Activated T-helper 2 cell treated with anti-CD3 and anti-CD28 coated beads, Interferon-gamma antibody, Interleukin-2, Interleukin-4, amounts not matched to agents 10 μg/mL and 5 μg/mL and 100 μg/mL, durations not matched to agents 14 hours and 24 hours and 36 hours (primary cell): ENCODE measurements around the gene RAB40B. TPM values are rescaled to one million over a fixed set of nuclear protein-coding genes. Genes with fewer than 3 reads are reported as not detected.

Source experiments
- DNase-seq: peaks from one replicate; pipeline ENCODE4 v3.0.0; 2021; ENCODE audit warnings: low spot score
- H3K27ac Mint-ChIP-seq: one replicate; pipeline ENCODE4 v1.8.0; 2021; ENCODE audit warnings: mixed read lengths
- H3K27me3 Mint-ChIP-seq: one replicate; pipeline ENCODE4 v1.8.0; 2021; ENCODE audit warnings: low read depth, mixed read lengths
- H3K36me3 Mint-ChIP-seq: one replicate; pipeline ENCODE4 v1.8.0; 2021; ENCODE audit warnings: low read depth, mixed read lengths
- H3K4me1 Mint-ChIP-seq: one replicate; pipeline ENCODE4 v1.8.0; 2021; ENCODE audit warnings: low read depth, mixed read lengths
- H3K4me3 Mint-ChIP-seq: one replicate; pipeline ENCODE4 v1.8.0; 2021; ENCODE audit warnings: low read depth, mild to moderate bottlenecking, moderate library complexity, mixed read lengths
- H3K9me3 Mint-ChIP-seq: one replicate; pipeline ENCODE4 v1.8.0; 2021; ENCODE audit warnings: mixed read lengths
- intact Hi-C: fragments of 100-400 bp; cut with micrococcal nuclease; formaldehyde crosslinking; loops from one replicate; pipeline ENCODE4 v1.15.1; 2023
- total RNA-seq: library from RNA; stranded (reverse); gene quantifications from 2 replicates; pipeline ENCODE4 v1.2.3, GENCODE V29; 2022

Gene RAB40B
- total RNA-seq, 1 donor from 2014 or later = 4.8 TPM

DNA sequence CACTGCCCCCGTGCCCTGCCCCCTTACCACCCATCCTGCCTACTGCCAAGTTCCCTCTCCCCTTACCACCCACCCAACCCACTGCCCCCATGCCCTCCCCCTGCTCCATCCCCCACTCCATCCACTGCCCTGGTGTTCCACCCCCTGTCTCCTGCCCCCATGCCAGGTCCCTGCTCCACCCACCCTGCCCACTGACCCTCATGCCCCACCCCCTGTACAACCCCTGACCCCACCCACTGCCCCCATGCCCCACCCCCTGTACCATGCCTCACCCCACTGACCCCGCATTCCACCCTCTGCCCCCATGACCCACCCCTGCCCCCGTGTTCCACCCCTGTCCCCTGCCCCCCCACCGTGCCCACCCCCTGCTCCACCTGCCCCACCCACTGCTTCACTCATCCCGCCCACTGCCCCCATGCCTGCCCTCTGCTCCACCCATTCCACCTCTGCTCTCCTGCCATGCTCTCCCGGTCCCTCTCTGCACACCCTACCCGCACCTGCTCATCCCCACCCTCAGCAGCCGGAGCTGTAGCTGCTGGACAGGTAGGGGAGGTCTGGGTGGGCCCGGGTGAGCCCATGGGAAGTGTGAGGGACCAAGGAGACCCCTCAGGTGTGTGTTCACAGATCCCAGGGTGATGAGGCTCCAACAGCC is 10.7 kb upstream of the RAB40B start:
- Mint-ChIP-seq H3K36me3 (no peaks in the 10 kb centered on the region), H3K27me3 (no peaks in the 10 kb centered on the region), H3K27ac (no peak overlapping the region), H3K9me3 (no peaks in the 10 kb centered on the region), H3K4me3 (no peak overlapping the region), H3K4me1 (peaks cover 1% of the 10 kb centered on the region)
- DNase-seq = no peak
- intact Hi-C loops = no loop called here

DNA sequence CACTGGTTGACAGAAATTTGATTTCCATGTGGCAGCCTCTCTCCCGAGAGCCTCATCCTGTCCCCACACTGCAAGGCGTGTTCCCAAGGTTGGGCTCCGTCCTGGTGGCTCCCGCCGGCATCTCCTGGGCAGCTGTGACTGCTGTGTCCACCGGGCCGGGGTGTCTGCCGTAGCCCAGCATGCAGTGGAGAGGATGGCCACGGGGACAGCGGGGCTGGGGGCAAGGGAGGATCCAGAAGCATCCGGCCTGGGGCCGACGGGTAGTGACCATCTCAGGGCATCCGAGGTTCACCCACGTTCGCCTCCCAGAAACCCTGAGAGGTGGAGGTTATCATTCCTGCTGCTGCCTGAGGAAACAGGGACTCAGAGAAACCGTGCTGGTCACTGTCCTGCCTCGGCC is 7.3 kb upstream of the RAB40B start:
- no peaks in the 10 kb centered on the region for H3K9me3 Mint-ChIP-seq
- no peak overlapping the region for H3K4me3 Mint-ChIP-seq
- no peak overlapping the region for H3K27ac Mint-ChIP-seq
- intact Hi-C loops = no loop called here
- DNase-seq = no peak
- H3K36me3 Mint-ChIP-seq = no peaks in the 10 kb centered on the region
- no peaks in the 10 kb centered on the region for H3K27me3 Mint-ChIP-seq
- H3K4me1 Mint-ChIP-seq = peaks cover 1% of the 10 kb centered on the region

DNA sequence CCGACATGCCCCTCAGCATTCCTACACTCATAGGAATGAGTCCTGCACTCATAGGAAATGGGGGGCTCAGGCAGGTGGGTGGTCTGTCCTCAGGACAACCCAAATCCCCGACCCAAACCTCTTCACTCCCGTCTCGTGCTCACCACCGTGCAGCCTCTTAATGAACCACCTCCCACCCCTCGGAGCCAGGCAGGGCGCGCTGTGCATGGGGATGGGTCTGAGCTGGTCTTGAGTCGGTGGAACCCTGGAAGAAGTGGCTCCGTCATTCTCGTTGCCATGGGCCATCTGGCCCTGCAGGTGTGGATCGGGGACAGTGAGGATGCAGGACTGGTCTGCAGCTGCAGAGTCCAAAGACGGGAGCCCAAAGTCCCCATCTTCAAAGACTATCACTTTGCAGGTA is 6.4 kb upstream of the RAB40B start:
- Mint-ChIP-seq H3K4me3 (no peak overlapping the region), H3K9me3 (no peaks in the 10 kb centered on the region)
- no peak for DNase-seq

DNA sequence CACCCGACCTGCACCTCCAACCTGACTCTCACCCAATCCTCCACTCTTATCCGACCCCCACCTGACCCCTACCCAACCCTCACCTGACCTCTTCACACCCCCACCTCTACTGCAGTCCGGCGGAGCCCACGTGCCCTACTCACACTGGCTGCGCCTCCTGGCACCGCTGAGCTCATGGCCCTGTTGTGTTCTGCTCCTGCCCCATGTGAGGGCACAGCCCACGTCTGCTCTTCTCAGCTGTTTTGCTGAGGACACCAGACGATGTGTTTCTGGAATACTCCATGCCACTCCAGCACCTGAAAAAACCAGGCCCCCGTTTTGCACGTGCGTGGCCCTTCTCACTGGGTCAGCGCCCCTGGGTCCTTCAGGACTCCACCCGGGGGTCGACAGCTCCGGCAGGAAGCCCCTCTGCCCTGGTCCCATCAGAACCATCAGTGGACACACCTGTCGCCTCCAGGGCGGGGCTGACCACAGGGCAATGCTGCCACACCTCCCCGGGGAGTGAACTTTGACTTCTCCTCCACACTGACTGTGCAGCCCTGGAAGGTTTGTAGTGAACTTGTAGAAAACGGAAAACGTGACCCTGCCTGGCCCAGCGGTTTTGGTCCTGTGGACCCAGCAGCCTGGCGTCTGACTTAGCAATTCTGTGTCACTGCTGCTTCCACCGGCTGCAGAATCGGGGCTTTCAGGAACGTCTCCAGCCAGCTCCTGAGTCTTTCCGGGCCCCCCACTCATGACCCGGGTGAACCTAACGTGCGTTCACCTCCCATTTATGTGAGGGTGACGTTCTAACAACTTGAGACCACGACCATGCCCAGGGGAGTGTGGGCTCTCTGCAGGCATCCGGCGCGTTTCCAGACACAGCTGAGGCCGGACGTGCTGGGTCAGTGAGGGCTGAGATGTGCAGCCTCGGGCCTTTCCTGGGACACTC is 5.7 kb upstream of the RAB40B start:
- Mint-ChIP-seq H3K27ac (no peak overlapping the region), H3K9me3 (no peaks in the 10 kb centered on the region), H3K4me1 (peaks cover 3% of the 10 kb centered on the region), H3K27me3 (peaks cover under 1% of the 10 kb centered on the region), H3K36me3 (no peaks in the 10 kb centered on the region), H3K4me3 (no peak overlapping the region)
- intact Hi-C loops = no loop called here
- no peak for DNase-seq

More for the DNA sequence above, 6.4 kb upstream of the RAB40B start:
- intact Hi-C loops = no loop called here
- no peaks in the 10 kb centered on the region for H3K27me3 Mint-ChIP-seq
- no peak overlapping the region for H3K27ac Mint-ChIP-seq
- no peaks in the 10 kb centered on the region for H3K36me3 Mint-ChIP-seq
- peaks cover 1% of the 10 kb centered on the region for H3K4me1 Mint-ChIP-seq

DNA sequence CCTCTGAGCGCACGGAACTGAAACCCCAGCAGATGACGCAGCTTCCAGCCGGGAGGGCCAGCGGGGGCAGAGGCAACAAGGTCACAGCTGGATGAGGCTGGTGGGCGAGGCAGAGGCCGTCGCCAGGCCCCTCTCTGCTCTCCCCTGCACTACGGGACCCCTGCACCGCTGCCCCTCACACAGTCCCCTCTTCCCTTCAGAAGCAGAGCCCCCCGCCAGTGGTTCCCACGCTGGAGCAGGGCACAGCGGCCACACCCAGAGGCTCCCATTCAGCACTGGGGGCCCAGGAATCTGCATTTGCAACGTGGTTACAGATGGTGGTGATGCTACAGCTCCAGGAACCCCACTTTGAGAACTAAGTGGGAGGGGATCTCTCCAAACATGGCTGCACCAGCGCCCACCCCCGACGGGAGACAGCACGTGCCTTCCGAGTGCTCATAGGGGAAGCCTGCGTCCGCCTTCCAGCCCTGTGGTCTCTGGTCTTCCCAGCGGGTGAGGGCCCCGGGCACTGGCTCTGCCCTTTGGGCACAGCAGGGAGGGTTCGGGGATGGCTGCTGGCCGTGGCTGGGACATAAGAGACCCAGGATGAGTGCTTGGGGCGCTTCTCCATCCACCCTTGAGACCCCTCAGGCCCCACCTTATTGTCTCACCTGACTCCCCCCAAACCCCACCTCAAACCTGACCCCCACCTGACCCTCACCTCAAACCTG is 4.7 kb upstream of the RAB40B start:
- H3K27ac Mint-ChIP-seq = no peak overlapping the region
- peaks cover 5% of the 10 kb centered on the region for H3K4me1 Mint-ChIP-seq
- peaks cover 2% of the 10 kb centered on the region for H3K27me3 Mint-ChIP-seq
- intact Hi-C loops = no loop called here
- H3K4me3 Mint-ChIP-seq = no peak overlapping the region
- no peaks in the 10 kb centered on the region for H3K9me3 Mint-ChIP-seq
- no peaks in the 10 kb centered on the region for H3K36me3 Mint-ChIP-seq
- DNase-seq = no peak

DNA sequence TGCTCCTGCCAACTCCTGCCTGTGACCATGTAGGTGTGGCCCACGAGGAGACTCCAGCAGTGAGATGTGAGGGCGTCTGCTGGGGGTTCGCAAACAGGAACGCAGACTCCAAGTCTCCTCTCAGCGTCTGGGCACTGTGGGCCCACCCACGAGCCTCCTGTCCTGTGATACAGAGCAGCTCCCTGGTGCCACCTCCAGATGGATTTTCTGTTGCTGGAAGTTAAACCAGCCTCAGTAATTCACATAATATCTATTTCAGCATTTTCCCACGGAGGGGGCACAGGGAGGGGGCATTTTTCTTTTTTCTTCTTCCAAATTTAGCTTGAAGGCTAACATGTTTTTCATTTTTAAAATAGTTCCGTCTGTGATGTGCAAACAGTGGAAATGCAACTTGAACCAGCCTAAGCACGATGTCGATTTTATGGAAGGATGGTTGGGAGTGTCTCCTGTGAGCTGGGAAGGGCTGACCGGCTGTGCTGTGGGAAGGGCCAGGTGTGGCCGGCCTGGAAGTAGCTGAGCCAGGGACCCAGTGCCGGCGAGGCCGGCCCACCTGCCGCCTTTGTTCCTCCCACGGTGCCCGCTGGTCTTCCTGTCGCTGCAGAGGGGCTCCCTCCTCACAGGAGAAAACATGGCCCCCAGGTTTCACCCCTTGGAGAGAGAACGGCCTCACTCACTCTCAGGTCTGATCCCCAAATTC is 3.9 kb upstream of the RAB40B start:
- Mint-ChIP-seq H3K4me1 (peaks cover 4% of the 10 kb centered on the region), H3K36me3 (no peaks in the 10 kb centered on the region), H3K27ac (no peak overlapping the region), H3K27me3 (peaks cover 2% of the 10 kb centered on the region), H3K9me3 (no peaks in the 10 kb centered on the region), H3K4me3 (no peak overlapping the region)
- intact Hi-C loops = no loop called here
- DNase-seq = no peak

DNA sequence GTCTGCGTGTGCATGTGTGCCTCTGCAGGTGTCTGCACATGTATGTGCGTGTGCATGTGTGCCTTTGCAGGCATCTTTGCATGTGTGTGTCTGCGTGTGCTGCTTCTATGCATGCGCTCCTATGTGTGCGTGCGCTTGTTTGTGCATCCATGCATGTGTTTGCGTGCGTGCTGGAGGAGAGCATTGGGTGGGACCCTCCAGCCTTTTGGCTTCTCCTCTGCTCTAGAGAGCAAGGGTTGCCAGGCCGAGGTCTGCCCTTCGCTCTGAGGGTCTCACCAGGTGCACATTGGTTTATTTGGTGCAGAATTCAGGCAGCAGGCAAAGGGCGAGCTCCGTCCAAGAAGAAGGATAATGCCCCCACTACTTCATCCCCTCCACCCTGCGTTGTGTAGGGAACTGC is 1.1 kb upstream of the RAB40B start:
- peak overlapping the region; percentile 77 for H3K4me3 Mint-ChIP-seq
- H3K36me3 Mint-ChIP-seq = peaks cover 4% of the 10 kb centered on the region
- no peak overlapping the region for H3K27ac Mint-ChIP-seq
- H3K4me1 Mint-ChIP-seq = peaks cover 6% of the 10 kb centered on the region
- peaks cover 9% of the 10 kb centered on the region for H3K9me3 Mint-ChIP-seq
- DNase-seq = no peak
- peaks cover 5% of the 10 kb centered on the region for H3K27me3 Mint-ChIP-seq
- intact Hi-C loops = no loop called here

DNA sequence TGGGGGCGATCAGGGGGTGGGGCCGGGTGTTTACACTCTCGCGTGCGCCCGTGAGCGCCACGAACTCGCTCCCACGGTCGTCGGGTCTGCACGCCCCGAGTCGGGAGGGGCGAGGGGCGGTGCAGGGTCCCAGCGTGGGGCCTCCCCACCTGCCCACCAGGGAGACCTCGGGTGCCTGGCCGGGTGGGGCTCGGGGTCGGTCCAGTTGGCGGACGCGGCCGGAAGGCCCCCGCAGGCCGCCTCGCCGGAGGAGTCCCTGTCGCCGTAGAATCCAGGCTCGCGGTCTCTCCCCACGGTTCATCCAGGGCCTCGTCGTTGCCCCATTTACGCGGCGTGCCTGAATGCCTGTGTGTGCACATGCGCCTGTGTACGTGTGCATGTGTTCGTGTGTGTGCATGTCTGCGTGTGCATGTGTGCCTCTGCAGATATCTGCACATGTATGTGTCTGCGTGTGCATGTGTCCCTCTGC is 510 bp upstream of the RAB40B start:
- intact Hi-C loops = loop anchor here (1.0 kb wide), 1 partner anchor 17 kb away; the partner anchor contains the start of gene FN3KRP
- peaks cover 7% of the 10 kb centered on the region for H3K36me3 Mint-ChIP-seq
- H3K27me3 Mint-ChIP-seq = peaks cover 5% of the 10 kb centered on the region
- H3K27ac Mint-ChIP-seq = no peak overlapping the region
- H3K9me3 Mint-ChIP-seq = peaks cover 13% of the 10 kb centered on the region
- H3K4me3 Mint-ChIP-seq = peak overlapping the region; percentile 77
- DNase-seq = no peak
- H3K4me1 Mint-ChIP-seq = peaks cover 6% of the 10 kb centered on the region

DNA sequence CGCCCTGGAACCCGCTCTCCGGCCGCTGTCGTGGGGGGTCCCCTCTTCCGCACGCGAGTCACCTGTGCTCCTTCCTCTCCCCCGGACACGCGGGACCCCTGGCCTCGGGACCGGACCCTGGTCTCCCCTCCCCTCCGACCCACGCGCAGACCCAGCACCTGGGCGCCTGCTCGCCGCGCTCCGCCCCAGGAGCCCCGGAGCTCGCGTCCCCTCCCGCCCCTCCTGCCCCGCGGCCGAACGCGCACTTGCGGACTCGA is 762 bp downstream of the RAB40B start:
- H3K27ac Mint-ChIP-seq = no peak overlapping the region
- no peak for DNase-seq
- peaks cover 6% of the 10 kb centered on the region for H3K4me1 Mint-ChIP-seq
- peak overlapping the region; percentile 47 for H3K4me3 Mint-ChIP-seq
- peaks cover 7% of the 10 kb centered on the region for H3K36me3 Mint-ChIP-seq
- peaks cover 19% of the 10 kb centered on the region for H3K9me3 Mint-ChIP-seq
- intact Hi-C loops = loop anchor here (1.0 kb wide), 1 partner anchor 19 kb away; the partner anchor contains the start of gene FN3KRP
- peaks cover 5% of the 10 kb centered on the region for H3K27me3 Mint-ChIP-seq

DNA sequence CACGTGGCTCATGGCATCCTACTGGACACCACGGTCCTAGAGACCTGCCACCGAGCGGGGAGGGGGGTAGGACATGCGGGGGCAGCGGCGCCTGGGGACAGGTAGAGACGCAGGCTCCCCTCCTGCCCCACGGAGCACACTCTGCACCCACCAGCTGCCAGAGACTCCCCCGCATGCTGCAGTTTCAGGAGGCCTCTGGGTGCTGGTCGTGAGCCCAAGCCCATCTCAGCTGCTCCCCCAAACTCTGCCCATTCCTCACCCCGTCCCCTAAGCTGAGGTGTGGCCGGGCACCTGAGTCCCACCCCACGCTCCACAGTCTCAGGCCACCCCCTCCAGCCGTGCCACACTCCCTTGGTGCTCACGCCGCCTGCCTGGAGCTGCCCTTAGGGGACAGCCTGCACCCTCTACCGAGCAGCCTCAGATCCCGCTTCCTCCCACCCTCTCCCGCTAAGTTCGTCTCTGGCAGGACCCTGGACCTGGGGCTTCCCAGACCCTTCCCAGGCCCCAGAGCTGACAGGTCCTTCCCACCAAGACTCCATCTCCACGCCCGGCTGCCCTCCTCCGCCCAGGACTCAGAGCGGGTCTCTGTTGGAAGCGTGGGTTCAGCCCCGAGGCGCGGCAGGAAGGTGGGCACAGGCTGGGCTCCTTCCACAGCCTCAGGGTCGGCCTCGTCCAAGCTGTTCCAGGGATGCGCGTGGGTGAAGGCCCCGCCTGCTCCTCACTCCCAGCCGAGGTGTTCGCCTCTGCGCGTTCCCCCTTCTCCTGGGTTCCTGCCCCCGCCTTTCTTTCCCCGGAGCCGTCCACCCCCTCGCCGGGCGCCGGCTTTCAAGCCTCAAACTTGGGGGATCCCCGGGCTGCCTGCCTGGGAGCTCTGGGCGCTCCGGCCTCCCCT is 1.3 kb downstream of the RAB40B start:
- Mint-ChIP-seq H3K4me3 (peak overlapping the region; percentile 47), H3K4me1 (peaks cover 8% of the 10 kb centered on the region), H3K36me3 (peaks cover 7% of the 10 kb centered on the region), H3K9me3 (peaks cover 19% of the 10 kb centered on the region), H3K27me3 (peaks cover 5% of the 10 kb centered on the region), H3K27ac (no peak overlapping the region)
- DNase-seq = no peak
- intact Hi-C loops = no loop called here

DNA sequence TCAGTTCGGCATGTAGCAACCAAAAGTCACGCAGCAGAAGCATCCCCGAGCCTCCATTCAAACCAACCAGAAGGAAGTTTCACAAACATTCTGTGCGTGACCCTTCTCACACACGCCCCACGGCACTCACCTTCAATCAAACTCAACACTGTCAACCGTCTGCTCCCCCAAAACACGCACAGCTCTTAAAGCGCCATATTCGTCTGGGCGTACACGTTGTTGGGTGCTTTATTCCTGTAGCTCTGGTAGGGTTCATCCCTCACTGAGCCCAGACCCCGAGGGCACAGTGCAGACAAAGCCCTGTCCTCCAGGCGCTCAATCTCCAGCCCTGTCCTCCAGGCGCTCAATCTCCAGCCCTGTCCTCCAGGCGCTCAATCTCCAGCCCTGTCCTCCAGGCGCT is 2.2 kb downstream of the RAB40B start:
- Mint-ChIP-seq H3K9me3 (peaks cover 19% of the 10 kb centered on the region), H3K27ac (no peak overlapping the region), H3K4me3 (no peak overlapping the region), H3K36me3 (peaks cover 11% of the 10 kb centered on the region), H3K4me1 (peaks cover 11% of the 10 kb centered on the region), H3K27me3 (peaks cover 5% of the 10 kb centered on the region)
- DNase-seq = no peak
- intact Hi-C loops = no loop called here

DNA sequence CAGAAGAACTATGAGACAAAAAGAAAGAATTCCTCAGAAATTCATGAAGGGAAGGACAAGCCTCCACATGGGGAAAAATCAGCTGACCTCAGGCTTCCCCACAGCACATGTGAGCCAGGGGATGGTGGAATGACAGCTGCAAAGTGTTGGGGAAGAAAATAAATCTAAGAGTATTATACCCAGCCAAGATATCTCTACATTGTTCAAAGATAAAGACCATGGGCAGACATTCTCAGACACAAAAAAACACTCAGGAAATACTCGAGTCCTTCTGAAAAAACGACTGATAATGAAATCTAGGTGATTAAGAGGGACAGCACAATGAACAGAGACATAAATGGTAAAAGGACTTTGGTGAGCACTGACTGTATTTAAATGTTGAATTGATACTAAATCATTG is 3.9 kb downstream of the RAB40B start:
- Mint-ChIP-seq H3K4me3 (no peak overlapping the region), H3K27me3 (peaks cover 5% of the 10 kb centered on the region), H3K36me3 (peaks cover 11% of the 10 kb centered on the region), H3K27ac (no peak overlapping the region), H3K9me3 (peaks cover 19% of the 10 kb centered on the region), H3K4me1 (peaks cover 15% of the 10 kb centered on the region)
- DNase-seq = no peak
- intact Hi-C loops = no loop called here
